K562 (cell line): ENCODE measurements around the gene GGPS1. TPM values are rescaled to one million over a fixed set of nuclear protein-coding genes. Genes with fewer than 3 reads are reported as not detected.

Experiments
- ATF7 ChIP-seq: fragments of 450-650 bp; IDR thresholded peaks from 2 replicates; pipeline ENCODE4 v1.7.1; 2014; ENCODE audit warnings: mild to moderate bottlenecking, moderate library complexity
- CBX1 ChIP-seq: sonication (generic); IDR thresholded peaks from 2 replicates; pipeline ENCODE4 v1.6.1; 2016; ENCODE audit warnings: antibody characterized with exemption, low read depth, mild to moderate bottlenecking
- CCAR2 ChIP-seq: fragments of 200-400 bp; formaldehyde crosslinking; IDR thresholded peaks from 2 replicates; pipeline ENCODE4 v1.6.1; 2017; ENCODE audit warnings: mild to moderate bottlenecking, low read depth, low read length
- CHD1 ChIP-seq: fragments of 200-600 bp; sonication (generic); IDR thresholded peaks from one replicate; pipeline ENCODE4 v1.6.1; 2012; ENCODE audit warnings: mild to moderate bottlenecking, moderate library complexity, low read length, inconsistent platforms
- EHMT2 ChIP-seq: fragments of 450-650 bp; IDR thresholded peaks from 2 replicates; pipeline ENCODE4 v1.6.1; 2018; ENCODE audit warnings: antibody characterized with exemption
- ELF1 ChIP-seq: fragments of 200-800 bp; sonication (Bioruptor generic); IDR thresholded peaks from 2 replicates; pipeline ENCODE4 v1.6.1; 2016; ENCODE audit warnings: missing genetic modification characterization, missing compliant biosample characterization
- GABPB1 ChIP-seq: sonication (generic); formaldehyde crosslinking; IDR thresholded peaks from 2 replicates; pipeline ENCODE4 v1.8.0; 2022; ENCODE audit warnings: mild to moderate bottlenecking, missing genetic modification reagents
- IFI16 ChIP-seq: fragments of 250-450 bp; sonication (Bioruptor Pico); IDR thresholded peaks from 2 replicates; pipeline ENCODE4 v2.1.2; 2022; ENCODE audit warnings: mild to moderate bottlenecking, inconsistent platforms
- JUND ChIP-seq, 2 experiments: IDR thresholded peaks; 2 replicates in 1 of 2; 3 replicates in 1 of 2; pipeline ENCODE4 v1.6.1; 2011; ENCODE audit warnings: borderline replicate concordance in 2 of 2, low read depth in 2 of 2, low read length in 2 of 2, improper control_type of control experiment in 1 of 2, missing biosample characterization in 1 of 2, missing genetic modification characterization in 1 of 2, missing genetic modification reagents in 1 of 2
- KDM5B ChIP-seq: fragments of 200-600 bp; sonication (generic); IDR thresholded peaks from 2 replicates; pipeline ENCODE4 v1.6.1; 2012; ENCODE audit warnings: low read depth, mild to moderate bottlenecking, moderate library complexity, low read length, control low read depth, inconsistent platforms; ENCODE audit not compliant: insufficient replicate concordance
- MIER1 ChIP-seq: fragments of 450-650 bp; IDR thresholded peaks from 2 replicates; pipeline ENCODE4 v1.6.1; 2016; ENCODE audit warnings: antibody characterized with exemption, mild to moderate bottlenecking, low read depth
- NFYB ChIP-seq: IDR thresholded peaks from 2 replicates; pipeline ENCODE4 v1.6.1; 2011; ENCODE audit warnings: mild to moderate bottlenecking, moderate library complexity; ENCODE audit not compliant: insufficient read length; ENCODE audit errors: extremely low read depth
- NR2C1 ChIP-seq, 2 experiments: fragments of 450-650 bp; IDR thresholded peaks; 2 replicates each; pipeline ENCODE4 v1.6.1; 2017; ENCODE audit warnings: mild to moderate bottlenecking in 2 of 2, antibody characterized with exemption in 1 of 2, inconsistent platforms in 1 of 2, missing compliant biosample characterization in 1 of 2, missing genetic modification characterization in 1 of 2
- POLR2AphosphoS2 ChIP-seq: IDR thresholded peaks from 2 replicates; pipeline ENCODE4 v1.6.1; 2012; ENCODE audit warnings: low read length, improper control_type of control experiment
- RBFOX2 ChIP-seq: fragments of 200-400 bp; formaldehyde crosslinking; IDR thresholded peaks from 2 replicates; pipeline ENCODE4 v1.6.1; 2017; ENCODE audit warnings: low read depth, mild to moderate bottlenecking, low read length, moderate library complexity
- SMAD3 ChIP-seq: fragments of 450-650 bp; formaldehyde crosslinking; conservative IDR thresholded peaks from 2 replicates; pipeline ENCODE4 v1.4.0; 2020; ENCODE audit warnings: mild to moderate bottlenecking
- SMC3 ChIP-seq: conservative IDR thresholded peaks from 2 replicates; pipeline ENCODE4 v1.6.1; 2011; ENCODE audit warnings: low read depth, low read length, improper control_type of control experiment; ENCODE audit not compliant: insufficient read depth
- SREBF1 ChIP-seq: fragments of 150-350 bp; IDR thresholded peaks from 2 replicates; pipeline ENCODE4 v1.6.1; 2014; ENCODE audit warnings: antibody characterized with exemption, low read depth, low read length, borderline replicate concordance
- SUPT5H ChIP-seq: fragments of 450-650 bp; IDR thresholded peaks from 2 replicates; pipeline ENCODE4 v1.6.1; 2016
- TBP ChIP-seq: optimal IDR thresholded peaks from 2 replicates; pipeline ENCODE3; 2011; ENCODE audit warnings: low read depth, low read length, improper control_type of control experiment
- TRIM24 ChIP-seq, 2 experiments: fragments of 450-650 bp; IDR thresholded peaks; 2 replicates each; pipeline ENCODE4 v1.6.1; 2016
- ZFP1 ChIP-seq: fragments of 450-650 bp; formaldehyde crosslinking; IDR thresholded peaks from 2 replicates; pipeline ENCODE4 v1.4.0; 2020; ENCODE audit warnings: mild to moderate bottlenecking, mixed read lengths
- ZNF445 ChIP-seq: fragments of 250-450 bp; sonication (Bioruptor Pico); IDR thresholded peaks from 2 replicates; pipeline ENCODE4 v1.4.0; 2020; ENCODE audit warnings: low read depth, mild to moderate bottlenecking, moderate library complexity
- ZNF830 ChIP-seq: fragments of 250-450 bp; sonication (Bioruptor Pico); IDR thresholded peaks from 2 replicates; pipeline ENCODE4 v1.5.0; 2021; ENCODE audit warnings: mild to moderate bottlenecking
- polyA plus RNA-seq, 8 experiments: library from polyadenylated mRNA; depleted of rRNA in 4 of 8; stranded (reverse) in 5 of 8; unstranded in 3 of 8; fragments of >200 nt; fragmentation: Nextera tagmentation in 2 of 8; fragmentation: Illumina TruSeq in 1 of 8; extraction: Ambion mirVana in 2 of 8; extraction: Trizol in 1 of 8; gene quantifications; 2 replicates each; pipeline versions ENCODE4 v1.2.1 to v1.2.3, GENCODE V29; 2011 to 2014; ENCODE audit warnings: inconsistent platforms in 1 of 8, missing spikeins in 1 of 8
- total RNA-seq, 7 experiments: library from RNA; depleted of rRNA in 6 of 7; stranded (reverse); fragments of >200 nt in 6 of 7; fragmentation: Illumina TruSeq in 2 of 7; extraction: Trizol in 2 of 7; gene quantifications; 2 replicates each; pipeline versions ENCODE4 v1.2.1 to v1.2.3, GENCODE V29; 2011 to 2021; ENCODE audit warnings: low replicate concordance in 1 of 7
- TF ChIP-seq, protein P1 (sequence below): fragments of 450-650 bp; IDR thresholded peaks from 2 replicates; pipeline ENCODE4 v1.6.1; 2016; ENCODE audit warnings: borderline replicate concordance
- TF ChIP-seq, protein P2 (sequence below): fragments of 200-800 bp; sonication (Bioruptor generic); IDR thresholded peaks from 2 replicates; pipeline ENCODE4 v1.6.1; 2017; ENCODE audit warnings: missing genetic modification characterization, missing compliant biosample characterization

GGPS1 gene
- total and polyA plus RNA-seq, 9 of the 15 experiments (the other 6 are each of a cell fraction or from before 2014, with no cell fraction given): 18.8 to 104 (median 56.3) TPM

DNA sequence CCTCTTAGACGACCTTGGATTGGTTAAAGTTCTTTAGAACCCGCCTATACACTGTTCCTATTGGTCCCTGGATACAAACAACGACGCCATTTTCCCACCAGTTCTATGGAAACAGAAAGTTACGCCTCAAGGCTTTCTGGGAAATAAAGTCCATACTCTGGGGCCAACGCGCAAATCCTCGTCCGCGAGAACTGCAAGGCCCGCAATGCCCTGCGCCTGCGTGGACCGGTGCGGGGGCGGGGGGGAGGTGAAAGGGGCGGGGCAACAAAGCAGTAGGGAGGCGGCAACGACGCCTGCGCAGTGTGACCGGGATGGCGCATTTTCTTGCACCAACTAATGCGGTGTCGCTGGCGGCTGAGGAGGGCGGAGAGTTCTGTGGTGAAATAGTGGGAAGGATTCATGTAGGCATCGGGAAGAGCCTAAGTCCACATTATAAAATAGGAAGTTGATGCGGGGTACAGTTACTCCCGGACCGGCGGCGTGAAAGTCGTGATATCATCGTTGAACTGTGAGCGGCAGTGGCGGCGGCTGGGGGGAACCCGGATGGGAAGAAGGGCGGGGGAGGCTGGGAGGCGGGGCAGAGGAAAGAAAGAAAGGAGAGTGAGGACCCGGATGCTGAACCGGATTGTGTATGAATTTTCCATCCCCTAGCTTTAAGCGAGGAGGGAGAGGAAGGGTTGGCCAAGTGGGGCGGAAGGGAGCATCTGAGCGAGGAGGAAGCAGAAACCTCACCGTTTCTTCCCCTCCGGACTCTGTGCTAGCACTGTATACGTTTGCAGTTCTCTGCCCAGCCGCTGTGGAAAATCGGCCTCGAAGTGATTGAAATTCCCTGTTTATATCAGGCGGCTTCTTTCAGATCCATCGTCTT, at the start of gene GGPS1 (continued):
- TF ChIP-seq SMC3 (no peak; the same call in 1 of the 2 replicates), RBFOX2 (peak; percentile 75), ELF1 (tag) (peak; percentile 85), TBP (peak; percentile 81), IFI16 (CRISPR knock-in tag) (no peak), NFYB (peak; percentile 52), CCAR2 (no peak), ZNF445 (no peak), ZNF830 (CRISPR knock-in tag) (no peak), JUND (IDR thresholded peaks at IDR 0.05; ENCODE audit: borderline replicate concordance, low read depth, low read length) (peak; percentile 3; the same call in 1 of the 2 replicates), JUND (tag; IDR thresholded peaks at IDR 0.05; ENCODE audit: borderline replicate concordance, low read depth, low read length) (peak; percentile 57; the same call in 1 of the 3 replicates), GABPB1 (CRISPR knock-in tag) (peak; percentile 92), KDM5B (peak; percentile 90), MIER1 (peak; percentile 53; the same call in 1 of the 2 replicates), SUPT5H (peak; percentile 99), ZFP1 (0 out of 2 replicates have a peak, but pooled peaks have one; percentile 37), CBX1 (peak; percentile 30; the same call in 1 of the 2 replicates), NR2C1 (IDR thresholded peaks at IDR 0.05) (peak; percentile 94), NR2C1 (tag; IDR thresholded peaks at IDR 0.05) (peak; percentile 92), TRIM24 (IDR thresholded peaks at IDR 0.05) (peak in 1 of 2 experiments; percentile 88; a peak in 2 of 4 replicates), CHD1 (no peak), EHMT2 (peak; percentile 7; the same call in 1 of the 2 replicates), SMAD3 (CRISPR knock-in tag) (no peak; the same call in 1 of the 2 replicates), SREBF1 (peak; percentile 73; the same call in 1 of the 2 replicates), ATF7 (peak; percentile 91), POLR2AphosphoS2 (peak; percentile 65; the same call in 1 of the 2 replicates)
- TF ChIP-seq, protein P1, sequence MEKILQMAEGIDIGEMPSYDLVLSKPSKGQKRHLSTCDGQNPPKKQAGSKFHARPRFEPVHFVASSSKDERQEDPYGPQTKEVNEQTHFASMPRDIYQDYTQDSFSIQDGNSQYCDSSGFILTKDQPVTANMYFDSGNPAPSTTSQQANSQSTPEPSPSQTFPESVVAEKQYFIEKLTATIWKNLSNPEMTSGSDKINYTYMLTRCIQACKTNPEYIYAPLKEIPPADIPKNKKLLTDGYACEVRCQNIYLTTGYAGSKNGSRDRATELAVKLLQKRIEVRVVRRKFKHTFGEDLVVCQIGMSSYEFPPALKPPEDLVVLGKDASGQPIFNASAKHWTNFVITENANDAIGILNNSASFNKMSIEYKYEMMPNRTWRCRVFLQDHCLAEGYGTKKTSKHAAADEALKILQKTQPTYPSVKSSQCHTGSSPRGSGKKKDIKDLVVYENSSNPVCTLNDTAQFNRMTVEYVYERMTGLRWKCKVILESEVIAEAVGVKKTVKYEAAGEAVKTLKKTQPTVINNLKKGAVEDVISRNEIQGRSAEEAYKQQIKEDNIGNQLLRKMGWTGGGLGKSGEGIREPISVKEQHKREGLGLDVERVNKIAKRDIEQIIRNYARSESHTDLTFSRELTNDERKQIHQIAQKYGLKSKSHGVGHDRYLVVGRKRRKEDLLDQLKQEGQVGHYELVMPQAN: peak; percentile 79
- TF ChIP-seq, protein P2, sequence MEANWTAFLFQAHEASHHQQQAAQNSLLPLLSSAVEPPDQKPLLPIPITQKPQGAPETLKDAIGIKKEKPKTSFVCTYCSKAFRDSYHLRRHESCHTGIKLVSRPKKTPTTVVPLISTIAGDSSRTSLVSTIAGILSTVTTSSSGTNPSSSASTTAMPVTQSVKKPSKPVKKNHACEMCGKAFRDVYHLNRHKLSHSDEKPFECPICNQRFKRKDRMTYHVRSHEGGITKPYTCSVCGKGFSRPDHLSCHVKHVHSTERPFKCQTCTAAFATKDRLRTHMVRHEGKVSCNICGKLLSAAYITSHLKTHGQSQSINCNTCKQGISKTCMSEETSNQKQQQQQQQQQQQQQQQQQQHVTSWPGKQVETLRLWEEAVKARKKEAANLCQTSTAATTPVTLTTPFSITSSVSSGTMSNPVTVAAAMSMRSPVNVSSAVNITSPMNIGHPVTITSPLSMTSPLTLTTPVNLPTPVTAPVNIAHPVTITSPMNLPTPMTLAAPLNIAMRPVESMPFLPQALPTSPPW: peak; percentile 99
